Measurements from ENCODE around the gene KNCN. TPM values are rescaled to one million over a fixed set of nuclear protein-coding genes. Genes with fewer than 3 reads are reported as not detected.

The KNCN gene
- total RNA-seq, 2 donors from 2014 or later = not detected

- ATAC-seq (no peak), DNase-seq (no peak)
- intact Hi-C loops (cut with DNase I) = loop anchor here (2.0 to 10.0 kb wide), 5 partner anchors 51 to 124 kb away; no protein-coding TSS in a partner anchor
These were observed 23.0 kb downstream of the KNCN start for GRCh38 chr1:46528297-46528955.

DNA sequence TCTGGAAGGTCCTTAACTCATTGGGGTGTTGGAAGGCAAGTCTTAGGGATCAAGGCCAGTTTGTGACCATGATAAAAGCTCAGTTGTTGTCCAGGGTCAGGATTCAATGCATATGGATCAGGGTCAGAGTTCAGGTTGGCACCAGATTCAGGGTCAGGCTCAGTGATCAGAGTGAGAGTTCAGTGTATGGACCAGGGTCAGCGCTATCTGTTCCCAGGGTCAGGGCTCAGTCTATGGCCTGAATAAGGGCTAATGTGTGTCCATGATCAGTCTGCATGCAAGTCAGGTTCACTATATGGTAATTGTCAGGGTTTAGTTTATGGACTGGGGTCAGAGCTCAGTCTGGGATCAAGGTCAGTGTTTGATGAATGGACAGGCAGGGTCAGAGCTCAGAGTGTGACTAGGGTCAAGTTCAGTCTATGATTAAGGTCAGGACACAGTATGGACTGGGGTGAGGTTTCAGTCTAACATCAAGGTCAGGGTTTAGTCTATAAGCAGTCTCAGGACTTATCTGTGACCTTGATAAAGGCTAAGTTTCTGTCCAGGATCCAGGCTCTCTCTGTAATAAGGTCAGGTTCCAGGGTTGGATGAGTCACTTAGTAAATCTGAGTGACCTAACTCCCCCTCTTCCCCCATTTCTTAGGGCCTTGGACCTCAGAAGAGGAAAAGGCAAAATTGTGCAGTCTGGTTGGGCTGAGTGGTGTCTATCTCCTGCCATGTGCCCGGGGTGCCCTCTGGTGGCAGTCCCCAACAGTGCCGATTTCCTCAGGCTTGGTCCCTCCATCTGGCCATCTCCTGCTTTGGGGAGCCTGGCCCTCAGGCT, 23.8 kb downstream of the KNCN start:
- intact Hi-C loops (cut with DNase I) = loop anchor here (1.0 to 10.0 kb wide), 6 partner anchors 50 to 123 kb away; no protein-coding TSS in a partner anchor
- DNase-seq (peak; percentile 79), ATAC-seq (peak; percentile 79 to 86)

GRCh38 chr1:46526691-46527291, 24.7 kb downstream of the KNCN start:
- no peak for DNase-seq
- peak in 1 of 2 donors; percentile 14 for ATAC-seq
- intact Hi-C loops (cut with DNase I) = loop anchor here (1.0 to 10.0 kb wide), 4 partner anchors 49 to 122 kb away; no protein-coding TSS in a partner anchor

DNA sequence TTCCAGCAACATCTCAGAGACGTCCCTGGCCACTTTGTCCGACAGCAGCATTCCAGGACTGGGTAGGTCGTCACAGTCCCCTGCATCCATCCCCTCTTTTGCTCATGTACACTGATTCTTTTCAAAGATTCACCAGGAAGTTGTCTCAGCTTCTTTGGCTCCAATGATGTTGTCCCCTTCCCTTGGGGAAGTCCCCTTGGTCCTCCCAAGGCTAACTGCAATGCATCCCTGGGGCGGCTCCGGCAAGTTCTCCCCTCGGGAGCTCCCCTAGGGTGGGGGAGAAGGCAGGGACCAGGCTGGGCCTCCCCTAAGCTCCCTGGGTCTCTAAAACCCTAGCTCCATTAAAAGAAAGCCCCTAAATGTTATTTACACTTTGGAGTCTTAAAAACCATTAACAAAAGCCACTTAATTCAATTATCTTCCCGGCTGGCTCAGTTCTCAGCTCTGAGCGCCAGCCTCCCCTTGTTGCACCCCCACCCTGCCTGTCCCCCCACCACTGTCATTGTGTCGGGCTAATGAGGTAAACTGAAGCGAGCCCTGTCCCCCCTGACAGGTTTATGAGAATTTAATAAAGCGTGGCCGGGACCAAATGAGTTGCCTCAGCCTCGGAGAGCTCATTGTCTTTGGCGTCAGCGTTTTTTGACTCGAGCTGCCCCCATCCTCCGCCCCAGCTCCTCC, 25.3 kb downstream of the KNCN start:
- ATAC-seq (no peak), DNase-seq (no peak)
- intact Hi-C loops (cut with DNase I) = loop anchor here in 1 of 2 donors (5.0 to 10.0 kb wide), 3 partner anchors 49 to 121 kb away; no protein-coding TSS in a partner anchor

DNA sequence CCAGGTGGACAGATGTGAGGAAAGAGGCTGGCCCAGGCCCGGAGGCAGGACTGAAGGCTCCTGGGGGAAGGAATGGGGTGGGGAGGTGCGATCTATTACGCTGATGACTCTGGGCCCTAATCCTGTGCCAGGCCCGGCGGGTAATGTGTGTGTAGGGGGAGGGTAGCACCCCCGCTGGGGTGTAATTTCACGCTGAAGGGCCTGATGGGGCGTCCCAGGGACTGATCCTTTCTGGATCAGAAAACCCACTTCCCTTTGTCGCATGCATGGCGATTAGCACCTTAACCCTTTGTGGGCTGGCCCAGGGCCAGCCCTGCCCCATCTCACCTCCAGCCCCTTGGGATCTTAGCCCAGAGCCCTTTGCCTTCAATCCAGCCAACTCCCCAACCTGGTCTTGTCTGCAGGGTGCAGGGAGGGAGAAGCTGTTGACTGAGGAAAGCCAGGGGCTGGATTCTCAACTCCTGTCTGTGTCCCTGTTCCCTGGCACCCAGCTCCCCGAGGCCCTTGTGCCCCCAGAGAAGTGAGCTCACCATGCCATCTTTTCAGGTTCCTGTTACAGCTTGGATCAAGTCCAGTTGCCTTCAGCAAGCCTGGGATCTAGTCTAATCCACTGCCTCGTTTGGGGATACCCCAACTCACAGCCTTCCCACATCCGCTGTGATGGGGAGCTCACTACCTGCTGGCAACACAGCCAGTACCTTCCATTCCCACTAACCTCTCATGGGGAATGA, 26.0 kb downstream of the KNCN start:
- no peak for ATAC-seq
- intact Hi-C loops (cut with DNase I) = loop anchor here in 1 of 2 donors (5.0 to 10.0 kb wide), 3 partner anchors 48 to 121 kb away; no protein-coding TSS in a partner anchor
- no peak for DNase-seq

DNA sequence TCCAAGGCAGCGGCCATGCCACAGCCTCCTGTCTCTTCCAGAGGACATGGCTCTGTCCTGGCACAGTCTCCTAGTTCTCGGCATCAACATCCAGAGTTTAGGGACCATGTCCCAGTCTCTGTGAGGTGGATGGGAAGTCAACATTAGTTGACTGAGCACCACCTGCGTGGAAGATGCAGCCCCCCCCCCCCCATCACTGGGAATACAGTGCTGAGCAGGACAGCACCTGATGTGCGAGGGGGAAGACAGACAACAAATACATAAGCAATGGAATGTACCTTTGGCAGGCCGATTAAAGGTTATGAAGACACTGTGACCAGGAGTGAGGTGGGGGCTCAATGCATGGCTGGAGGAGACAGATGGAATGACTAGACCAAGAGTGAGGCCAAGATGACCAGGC, 26.6 kb downstream of the KNCN start:
- no peak for ATAC-seq
- intact Hi-C loops (cut with DNase I) = loop anchor here in 1 of 2 donors (5.0 to 10.0 kb wide), 3 partner anchors 48 to 120 kb away; no protein-coding TSS in a partner anchor
- DNase-seq = no peak

GRCh38 chr1:46523496-46524353, 27.7 kb downstream of the KNCN start:
- no peak for ATAC-seq

GRCh38 chr1:46522969-46523320, 28.5 kb downstream of the KNCN start:
- intact Hi-C loops (cut with DNase I) = loop anchor here in 1 of 2 donors (10.0 kb wide), 2 partner anchors 78 to 118 kb away; no protein-coding TSS in a partner anchor
- DNase-seq (no peak), ATAC-seq (no peak)

More at GRCh38 chr1:46523496-46524353, 27.7 kb downstream of the KNCN start:
- no peak for DNase-seq
- intact Hi-C loops (cut with DNase I) = loop anchor here in 1 of 2 donors (10.0 kb wide), 2 partner anchors 79 to 119 kb away; no protein-coding TSS in a partner anchor

DNA sequence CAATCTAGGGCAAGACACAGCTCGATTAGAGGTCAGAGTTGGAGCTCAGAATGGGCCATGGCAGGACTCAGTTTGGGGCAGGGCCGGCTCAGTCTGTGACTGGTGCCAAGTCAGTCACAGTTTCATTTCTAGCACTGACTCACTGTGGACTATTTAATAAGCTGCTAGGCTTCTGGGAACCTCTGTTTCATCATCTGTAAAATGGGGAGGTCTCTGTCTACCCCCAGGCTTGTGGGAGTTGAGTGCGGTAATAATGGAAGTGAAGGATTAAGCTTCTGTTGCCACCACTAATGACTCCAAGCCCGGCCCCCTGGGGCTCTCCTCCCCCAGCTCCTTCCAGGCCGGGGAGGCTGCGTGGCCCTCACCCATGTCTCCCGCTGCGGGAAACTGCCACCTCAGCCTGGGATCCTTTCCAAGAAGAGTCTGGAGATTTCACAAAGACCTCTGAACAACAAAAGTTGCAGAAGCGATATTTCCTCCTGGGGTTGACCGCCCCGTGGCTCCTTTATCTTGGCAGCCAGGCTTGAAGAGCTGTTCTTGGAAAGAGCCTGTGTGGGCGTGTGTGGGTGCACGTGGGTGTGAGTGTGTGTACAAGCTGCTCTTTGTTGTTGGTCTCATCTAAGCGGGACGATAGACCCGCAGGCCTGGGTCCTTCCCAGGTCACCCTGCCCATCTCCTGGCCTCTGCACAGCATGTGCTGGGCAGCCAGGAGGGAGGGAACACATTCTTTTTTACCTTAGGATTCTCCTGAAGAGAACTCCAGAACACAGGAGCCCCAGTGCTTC, 29.1 kb downstream of the KNCN start:
- intact Hi-C loops (cut with DNase I) = loop anchor here in 1 of 2 donors (10.0 kb wide), 2 partner anchors 78 to 118 kb away; no protein-coding TSS in a partner anchor
- DNase-seq (peak; percentile 52), ATAC-seq (peak; percentile 48 to 74)

- DNase-seq (no peak), ATAC-seq (no peak)
- intact Hi-C loops (cut with DNase I) = loop anchor here in 1 of 2 donors (10.0 kb wide), 2 partner anchors 77 to 117 kb away; no protein-coding TSS in a partner anchor
These were observed 30.0 kb downstream of the KNCN start for GRCh38 chr1:46521414-46521813.

DNA sequence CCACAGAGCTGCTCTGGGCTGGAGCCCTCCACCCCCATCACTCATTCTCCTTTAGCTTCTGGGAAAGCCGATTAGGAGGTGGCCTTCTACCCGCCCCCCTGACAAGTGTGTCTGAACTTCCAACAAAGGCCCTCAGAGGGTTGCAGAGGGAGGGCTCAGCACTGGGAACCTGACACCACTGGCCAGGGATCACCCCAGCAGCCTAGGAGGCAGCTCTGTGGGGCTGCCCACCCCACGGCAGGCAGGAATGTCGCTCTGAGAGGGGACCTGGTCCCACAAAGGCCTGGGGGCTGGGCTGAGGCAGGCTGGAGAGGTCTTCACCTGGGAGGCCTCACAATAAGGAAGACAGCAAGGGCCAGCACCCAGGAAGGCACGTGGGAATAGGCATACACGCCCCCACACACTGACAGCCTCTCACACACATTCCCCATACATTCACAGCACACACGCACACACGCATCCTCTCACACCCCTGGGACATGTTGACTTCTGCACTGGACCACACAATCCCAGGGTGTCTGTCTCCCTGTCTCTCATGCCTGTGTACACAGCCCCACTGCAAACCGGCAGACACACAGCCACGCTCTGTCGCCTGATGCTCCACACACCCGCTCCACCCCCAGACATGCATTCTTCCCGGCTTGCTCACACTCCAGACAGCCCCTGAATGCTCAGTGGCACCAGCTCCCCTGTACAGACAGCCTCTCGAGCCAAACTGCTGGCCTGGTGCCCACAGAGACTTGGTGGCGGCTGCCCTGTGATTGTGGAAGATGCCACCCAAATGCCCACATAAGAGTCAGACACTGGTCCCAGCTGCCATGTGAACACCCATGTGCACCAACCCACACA, 31.2 kb downstream of the KNCN start:
- intact Hi-C loops (cut with DNase I) = loop anchor here in 1 of 2 donors (10.0 kb wide), 2 partner anchors 75 to 115 kb away; no protein-coding TSS in a partner anchor

GRCh38 chr1:46519209-46519608, 32.2 kb downstream of the KNCN start:
- ATAC-seq (no peak), DNase-seq (no peak)
- intact Hi-C loops (cut with DNase I) = no loop called here

More for the DNA sequence above, 31.2 kb downstream of the KNCN start:
- DNase-seq = no peak
- ATAC-seq = peak; percentile 31 to 65

GRCh38 chr1:46517932-46518498, 33.4 kb downstream of the KNCN start:
- intact Hi-C loops (cut with DNase I) = no loop called here
- no peak for DNase-seq
- no peak for ATAC-seq

- intact Hi-C loops (cut with DNase I) = no loop called here
- DNase-seq (no peak), ATAC-seq (no peak)
These were observed 34.3 kb downstream of the KNCN start for GRCh38 chr1:46517010-46517600.
